Measurements from ENCODE around the gene COX19. TPM values are rescaled to one million over a fixed set of nuclear protein-coding genes. Genes with fewer than 3 reads are reported as not detected.
A peak's percentile ranks its signal among the peaks of the same experiment; 100 is the strongest.

The COX19 gene
- total and polyA plus RNA-seq, 2 of the 13 experiments (the other 11 are each of a cell fraction or from before 2014, with no cell fraction given): 11.5 to 21.7 TPM

GRCh38 chr7:929311-929711 is 46.0 kb downstream of the COX19 start:
- H2AFZ ChIP-seq (ENCODE audit: low read length): no peak overlapping the region
- no peaks in the 10 kb centered on the region for H3K79me2 ChIP-seq (ENCODE audit: insufficient read depth, low read length)
- no peak overlapping the region for H3K4me2 ChIP-seq (ENCODE audit: low read depth, low read length)
- H3K27me3 ChIP-seq (ENCODE audit: control insufficient read depth in 1 of 2, insufficient read depth in 2 of 2, low read length in 2 of 2): no peaks in the 10 kb centered on the region
- no peak for FAIRE-seq
- H3K4me1 ChIP-seq (ENCODE audit: insufficient read depth, low read length): peaks cover 69% of the 10 kb centered on the region
- H4K20me1 ChIP-seq (ENCODE audit: insufficient read depth, low read length): no peaks in the 10 kb centered on the region
- ChIA-PET POLR2A (interaction anchor here (0.9 to 1.4 kb wide), 2 partner anchors 38 to 48 kb away, joined by 3 read pairs; no protein-coding TSS in a partner anchor), CTCF (ENCODE audit: low intra/inter-chr PET ratio, low total read pairs) (no interaction called here)
- DNase-seq (ENCODE audit: low spot score): peak; percentile 36
- intact Hi-C loops (cut with micrococcal nuclease; ENCODE audit: unreplicated experiment) (no loop called here), in situ Hi-C loops (cut with HindIII; ENCODE audit: extremely low pct_ligation_motif_present, low pct_unique_long_range_greater_than_20kb) (no loop called here)
- no peaks in the 10 kb centered on the region for H3K36me3 ChIP-seq (replicated peaks in 1 of 2; ENCODE audit: control insufficient read depth in 1 of 2, insufficient read depth in 2 of 2, low read length in 2 of 2)
- WGBS (ENCODE audit: low lambda C conversion rate): 87% methylated on average over 14 of the region's 14 CpGs
- no peak overlapping the region for H3K9ac ChIP-seq (ENCODE audit: insufficient read depth, low read depth, low read length)
- no peak overlapping the region for H3K27ac ChIP-seq (ENCODE audit: extremely low read length, insufficient read depth, low read length)
- TF ChIP-seq ZBTB38 (CRISPR knock-in tag; IDR thresholded peaks at IDR 0.05) (0 out of 2 replicates have a peak, but pooled peaks have one; percentile 30), IKZF1 (IDR thresholded peaks at IDR 0.05) (no peak)
- no peak overlapping the region for H3K4me3 ChIP-seq (replicated peaks in 1 of 3; ENCODE audit: insufficient read depth in 1 of 3, low read depth in 2 of 3, low read length in 3 of 3)
- no peak for ATAC-seq
- no peaks in the 10 kb centered on the region for H3K9me3 ChIP-seq (ENCODE audit: low read length)
- BruUV-seq (replicated peaks): no TSS peak

DNA sequence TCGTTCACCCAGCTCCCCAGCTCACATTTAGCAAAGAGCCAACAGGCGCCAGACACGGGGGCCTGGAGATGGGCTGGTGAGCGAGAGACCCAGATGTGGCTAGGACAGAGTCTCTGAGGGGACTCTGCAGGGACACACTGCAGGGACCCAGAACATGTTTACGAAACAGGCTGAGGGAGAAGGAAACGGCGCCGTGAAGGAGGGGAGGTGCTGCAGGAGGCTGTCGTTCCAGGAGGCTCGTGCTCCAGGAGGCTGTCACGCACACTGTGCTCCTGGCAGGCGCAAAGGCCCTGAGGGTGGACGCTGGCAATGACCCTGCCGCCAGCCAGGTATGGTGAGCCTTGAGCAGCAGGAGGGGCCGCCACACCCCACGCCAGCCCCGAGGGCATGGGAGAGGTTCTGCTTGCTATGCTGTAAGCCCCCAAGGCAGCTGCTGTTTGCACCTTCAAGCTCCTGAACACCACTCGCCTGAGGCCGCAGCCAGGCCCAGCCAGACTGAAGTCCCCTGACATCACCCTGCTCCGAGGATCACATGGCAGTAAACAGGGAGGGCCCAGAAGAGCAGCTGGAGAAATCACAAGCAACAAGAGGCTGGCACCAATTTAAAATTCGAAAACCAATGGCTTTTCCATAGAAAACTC is 48.2 kb downstream of the COX19 start:
- CTCF ChIA-PET (ENCODE audit: low intra/inter-chr PET ratio, low total read pairs): no interaction called here
- POLR2A ChIA-PET: interaction anchor here (0.7 to 4.2 kb wide), 7 partner anchors 19 to 229 kb away, joined by 3 to 28 read pairs (median 12); partner anchors contain the start of genes ADAP1 and CYP2W1
- peak; percentile 15 for FAIRE-seq
- H3K9me3 ChIP-seq (ENCODE audit: low read length): no peaks in the 10 kb centered on the region
- 28% methylated on average over 10 of the region's 21 CpGs for WGBS (ENCODE audit: low lambda C conversion rate)
- H3K27me3 ChIP-seq (ENCODE audit: control insufficient read depth in 1 of 2, insufficient read depth in 2 of 2, low read length in 2 of 2): no peaks in the 10 kb centered on the region
- ATAC-seq: peak; percentile 32
- no peaks in the 10 kb centered on the region for H3K36me3 ChIP-seq (replicated peaks in 1 of 2; ENCODE audit: control insufficient read depth in 1 of 2, insufficient read depth in 2 of 2, low read length in 2 of 2)
- no peaks in the 10 kb centered on the region for H3K79me2 ChIP-seq (ENCODE audit: insufficient read depth, low read length)
- intact Hi-C loops (cut with micrococcal nuclease; ENCODE audit: unreplicated experiment): no loop called here
- no peaks in the 10 kb centered on the region for H4K20me1 ChIP-seq (ENCODE audit: insufficient read depth, low read length)
- H3K4me2 ChIP-seq (ENCODE audit: low read depth, low read length): peak overlapping the region; percentile 90
- BruUV-seq (replicated peaks): TSS peak; percentile 81
- peak overlapping the region; percentile 75 for H3K9ac ChIP-seq (ENCODE audit: insufficient read depth, low read depth, low read length)
- in situ Hi-C loops (cut with HindIII; ENCODE audit: extremely low pct_ligation_motif_present, low pct_unique_long_range_greater_than_20kb): no loop called here
- peak; percentile 31 for DNase-seq (ENCODE audit: low spot score)
- H3K4me3 ChIP-seq (replicated peaks in 1 of 3; ENCODE audit: insufficient read depth in 1 of 3, low read depth in 2 of 3, low read length in 3 of 3): peak overlapping the region; percentile 55 to 72 (median 57)
- peaks cover 78% of the 10 kb centered on the region for H3K4me1 ChIP-seq (ENCODE audit: insufficient read depth, low read length)
- peak overlapping the region; percentile 67 for H3K27ac ChIP-seq (ENCODE audit: extremely low read length, insufficient read depth, low read length)
- H2AFZ ChIP-seq (ENCODE audit: low read length): no peak overlapping the region
- TF ChIP-seq ZNF101 (CRISPR knock-in tag; IDR thresholded peaks at IDR 0.05; ENCODE audit: borderline replicate concordance, low read depth) (no peak), KLF6 (CRISPR knock-in tag; IDR thresholded peaks at IDR 0.05) (no peak), KDM1A (CRISPR knock-in tag; IDR thresholded peaks at IDR 0.05) (peak; percentile 71; the same call in 1 of the 2 replicates), HOMEZ (CRISPR knock-in tag; IDR thresholded peaks at IDR 0.05; ENCODE audit: low read depth) (no peak), ZIK1 (CRISPR knock-in tag; IDR thresholded peaks at IDR 0.05; ENCODE audit: borderline replicate concordance, low read depth) (no peak), MXD4 (CRISPR knock-in tag; IDR thresholded peaks at IDR 0.05) (0 out of 2 replicates have a peak, but pooled peaks have one; percentile 8), FOXO4 (CRISPR knock-in tag; conservative IDR thresholded peaks at IDR 0.05) (no peak), ETV5 (CRISPR knock-in tag; IDR thresholded peaks at IDR 0.05; ENCODE audit: borderline replicate concordance) (no peak), ZNF607 (CRISPR knock-in tag; IDR thresholded peaks at IDR 0.05; ENCODE audit: borderline replicate concordance) (0 out of 2 replicates have a peak, but pooled peaks have one; percentile 14), SAP130 (CRISPR knock-in tag; IDR thresholded peaks at IDR 0.05; ENCODE audit: low read depth) (no peak), ZNF274 (CRISPR knock-in tag; IDR thresholded peaks at IDR 0.05) (no peak), TOPORS (CRISPR knock-in tag; IDR thresholded peaks at IDR 0.05) (no peak), ZNF317 (CRISPR knock-in tag; IDR thresholded peaks at IDR 0.05) (no peak), SMARCC2 (IDR thresholded peaks at IDR 0.05) (no peak), SIX1 (CRISPR knock-in tag; IDR thresholded peaks at IDR 0.05; ENCODE audit: borderline replicate concordance) (no peak), ZFY (CRISPR knock-in tag; IDR thresholded peaks at IDR 0.05) (peak; percentile 39; the same call in 1 of the 2 replicates)
